Liver (tissue), 9 donors: ENCODE data around the gene UBR3. TPM values are rescaled to one million over a fixed set of nuclear protein-coding genes. Genes with fewer than 3 reads are reported as not detected.
"Not testable (repeated sequence)": the region's sequence is repeated elsewhere in the genome, so short reads cannot be mapped to it uniquely, and the experiment has no call there.

ENCODE experiments used
- DNase-seq: peaks from one replicate; pipeline ENCODE4 v3.0.0-alpha.2; 2017; ENCODE audit warnings: low spot score
- H3K27ac ChIP-seq, 2 donors: one replicate each; pipeline ENCODE4 v1.7.0; 2013; ENCODE audit warnings: inconsistent platforms in 2 of 2, low read length in 2 of 2, control low read depth in 1 of 2, low read depth in 1 of 2, mild to moderate bottlenecking in 1 of 2
- H3K27me3 ChIP-seq, 4 donors: one replicate each; pipeline versions ENCODE4 v1.6.1 to v1.7.0; 2013; ENCODE audit warnings: low read length in 3 of 4, inconsistent platforms in 1 of 4, mild to moderate bottlenecking in 1 of 4, moderate library complexity in 1 of 4; ENCODE audit not compliant: control insufficient read depth in 4 of 4, insufficient read depth in 4 of 4
- H3K36me3 ChIP-seq, 4 donors: one replicate each; pipeline versions ENCODE4 v1.6.1 to v1.7.0; 2013; ENCODE audit warnings: low read length in 3 of 4, mild to moderate bottlenecking in 3 of 4, low read depth in 1 of 4, moderate library complexity in 1 of 4; ENCODE audit not compliant: control insufficient read depth in 4 of 4, insufficient read depth in 3 of 4
- H3K4me1 ChIP-seq, 4 donors: one replicate each; pipeline versions ENCODE4 v1.6.1 to v1.7.0; 2013; ENCODE audit warnings: low read length in 3 of 4, mild to moderate bottlenecking in 3 of 4, moderate library complexity in 1 of 4; ENCODE audit not compliant: control insufficient read depth in 4 of 4, insufficient read depth in 4 of 4
- H3K4me3 ChIP-seq, 3 donors: one replicate each; pipeline versions ENCODE4 v1.6.1 to v1.7.0; 2013; ENCODE audit warnings: low read length in 3 of 3, control low read depth in 1 of 3, low read depth in 1 of 3, mild to moderate bottlenecking in 1 of 3
- H3K9ac ChIP-seq, 2 donors: one replicate each; pipeline ENCODE4 v1.7.0; 2013; ENCODE audit warnings: low read length in 2 of 2, mild to moderate bottlenecking in 2 of 2, moderate library complexity in 2 of 2, control low read depth in 1 of 2, low read depth in 1 of 2
- H3K9me3 ChIP-seq, 4 donors: one replicate each; pipeline versions ENCODE4 v1.6.1 to v1.7.0; 2013; ENCODE audit warnings: low read length in 3 of 4; ENCODE audit not compliant: control insufficient read depth in 4 of 4
- CTCF ChIP-seq: fragments of 150-350 bp; IDR thresholded peaks from 2 replicates; pipeline ENCODE4 v1.5.1; 2017; ENCODE audit warnings: improper control_type of control experiment, low read depth, low read length; ENCODE audit not compliant: missing input control
- EGR1 ChIP-seq, 2 donors: IDR thresholded peaks; 2 replicates each; pipeline ENCODE4 v1.6.1; 2016 to 2018; ENCODE audit warnings: antibody characterized with exemption in 2 of 2, low read depth in 2 of 2
- FOXA1 ChIP-seq: IDR thresholded peaks from 2 replicates; pipeline ENCODE4 v1.6.1; 2016; ENCODE audit warnings: antibody characterized with exemption
- FOXA2 ChIP-seq: IDR thresholded peaks from 2 replicates; pipeline ENCODE4 v1.6.1; 2016; ENCODE audit warnings: antibody characterized with exemption
- GABPA ChIP-seq, 2 donors: IDR thresholded peaks in 1 of 2; conservative IDR thresholded peaks in 1 of 2; 2 replicates each; pipeline ENCODE4 v1.6.1; 2016; ENCODE audit warnings: antibody characterized with exemption in 2 of 2, mild to moderate bottlenecking in 1 of 2, moderate library complexity in 1 of 2
- HNF4A ChIP-seq, 2 donors: conservative IDR thresholded peaks; 2 replicates each; pipeline ENCODE4 v1.6.1; 2016; ENCODE audit warnings: antibody characterized with exemption in 2 of 2, mild to moderate bottlenecking in 2 of 2
- HNF4G ChIP-seq: IDR thresholded peaks from 2 replicates; pipeline ENCODE4 v1.6.1; 2016; ENCODE audit warnings: antibody characterized with exemption
- JUND ChIP-seq, 2 donors: IDR thresholded peaks; 2 replicates each; pipeline ENCODE4 v1.6.1; 2016; ENCODE audit warnings: antibody characterized with exemption in 2 of 2
- NR2F2 ChIP-seq: IDR thresholded peaks from 2 replicates; pipeline ENCODE4 v1.6.1; 2016; ENCODE audit warnings: antibody characterized with exemption
- RAD21 ChIP-seq, 2 donors: IDR thresholded peaks; 2 replicates each; pipeline ENCODE4 v1.6.1; 2016; ENCODE audit warnings: antibody characterized with exemption in 2 of 2, mild to moderate bottlenecking in 2 of 2
- RXRA ChIP-seq, 2 donors: IDR thresholded peaks; 2 replicates each; pipeline ENCODE4 v1.6.1; 2017 to 2018; ENCODE audit warnings: antibody characterized with exemption in 2 of 2, mild to moderate bottlenecking in 1 of 2
- SP1 ChIP-seq: IDR thresholded peaks from 2 replicates; pipeline ENCODE4 v1.6.1; 2018; ENCODE audit warnings: antibody characterized with exemption, mild to moderate bottlenecking
- TAF1 ChIP-seq: conservative IDR thresholded peaks from 2 replicates; pipeline ENCODE4 v1.6.1; 2016; ENCODE audit warnings: antibody characterized with exemption, mild to moderate bottlenecking
- YY1 ChIP-seq: IDR thresholded peaks from 2 replicates; pipeline ENCODE4 v1.6.1; 2016; ENCODE audit warnings: antibody characterized with exemption, mild to moderate bottlenecking
- ZBTB33 ChIP-seq: IDR thresholded peaks from 2 replicates; pipeline ENCODE4 v1.6.1; 2016; ENCODE audit warnings: antibody characterized with exemption
- WGBS: extraction: QIAGEN DNeasy Blood & Tissue Kit; methylation state at CpG from one replicate; pipeline ENCODE4 v1.1.7; 2013; 5-methylcytosine and 5-hydroxymethylcytosine counted together
- polyA plus RNA-seq, 2 donors: library from polyadenylated mRNA; stranded (reverse) in 1 of 2; unstranded in 1 of 2; fragments of 200-250 nt in 1 of 2; fragments of >200 nt in 1 of 2; fragmentation: Nextera tagmentation in 1 of 2; extraction: Ambion mirVana in 1 of 2; gene quantifications; one replicate each; pipeline versions ENCODE4 v1.2.1 to v1.2.3, GENCODE V29; 2013 to 2015
- total RNA-seq, 2 donors: library from RNA; depleted of rRNA; stranded (reverse); fragments of >200 nt; gene quantifications; one replicate each; pipeline ENCODE4 v1.2.3, GENCODE V29; 2014
- TF ChIP-seq, protein P1 (sequence below): IDR thresholded peaks from 2 replicates; pipeline ENCODE4 v1.6.1; 2016; ENCODE audit warnings: antibody characterized with exemption, mild to moderate bottlenecking
- TF ChIP-seq, protein P2 (sequence below): IDR thresholded peaks from 2 replicates; pipeline ENCODE4 v1.6.1; 2016; ENCODE audit warnings: antibody characterized with exemption
- TF ChIP-seq, protein P3 (sequence below): IDR thresholded peaks from 2 replicates; pipeline ENCODE4 v1.6.1; 2016; ENCODE audit warnings: antibody characterized with exemption
- donor health status: healthy.
- donor health status: healthy.
- donor health status: healthy.
- donor health status: healthy.
- donor health status: healthy.

The UBR3 gene
- total and polyA plus RNA-seq, 4 donors = 8.5 to 69.4 (median 28.4) TPM

GRCh38 chr2:169897834-169898233 is 70.6 kb downstream of the UBR3 start:
- TF ChIP-seq FOXA2 (no peak), YY1 (no peak), HNF4A (conservative IDR thresholded peaks at IDR 0.05) (no peak), TAF1 (no peak), CTCF (no peak), SP1 (no peak), HNF4G (no peak), EGR1 (IDR thresholded peaks at IDR 0.05; ENCODE audit: low read depth in 2 of 2) (no peak), RXRA (IDR thresholded peaks at IDR 0.05) (no peak), JUND (IDR thresholded peaks at IDR 0.05) (no peak), NR2F2 (no peak), FOXA1 (no peak), RAD21 (IDR thresholded peaks at IDR 0.05) (no peak), GABPA (IDR thresholded peaks at IDR 0.05 in 1 of 2, conservative IDR thresholded peaks at IDR 0.05 in 1 of 2) (no peak), ZBTB33 (no peak)
- TF ChIP-seq, protein P1, sequence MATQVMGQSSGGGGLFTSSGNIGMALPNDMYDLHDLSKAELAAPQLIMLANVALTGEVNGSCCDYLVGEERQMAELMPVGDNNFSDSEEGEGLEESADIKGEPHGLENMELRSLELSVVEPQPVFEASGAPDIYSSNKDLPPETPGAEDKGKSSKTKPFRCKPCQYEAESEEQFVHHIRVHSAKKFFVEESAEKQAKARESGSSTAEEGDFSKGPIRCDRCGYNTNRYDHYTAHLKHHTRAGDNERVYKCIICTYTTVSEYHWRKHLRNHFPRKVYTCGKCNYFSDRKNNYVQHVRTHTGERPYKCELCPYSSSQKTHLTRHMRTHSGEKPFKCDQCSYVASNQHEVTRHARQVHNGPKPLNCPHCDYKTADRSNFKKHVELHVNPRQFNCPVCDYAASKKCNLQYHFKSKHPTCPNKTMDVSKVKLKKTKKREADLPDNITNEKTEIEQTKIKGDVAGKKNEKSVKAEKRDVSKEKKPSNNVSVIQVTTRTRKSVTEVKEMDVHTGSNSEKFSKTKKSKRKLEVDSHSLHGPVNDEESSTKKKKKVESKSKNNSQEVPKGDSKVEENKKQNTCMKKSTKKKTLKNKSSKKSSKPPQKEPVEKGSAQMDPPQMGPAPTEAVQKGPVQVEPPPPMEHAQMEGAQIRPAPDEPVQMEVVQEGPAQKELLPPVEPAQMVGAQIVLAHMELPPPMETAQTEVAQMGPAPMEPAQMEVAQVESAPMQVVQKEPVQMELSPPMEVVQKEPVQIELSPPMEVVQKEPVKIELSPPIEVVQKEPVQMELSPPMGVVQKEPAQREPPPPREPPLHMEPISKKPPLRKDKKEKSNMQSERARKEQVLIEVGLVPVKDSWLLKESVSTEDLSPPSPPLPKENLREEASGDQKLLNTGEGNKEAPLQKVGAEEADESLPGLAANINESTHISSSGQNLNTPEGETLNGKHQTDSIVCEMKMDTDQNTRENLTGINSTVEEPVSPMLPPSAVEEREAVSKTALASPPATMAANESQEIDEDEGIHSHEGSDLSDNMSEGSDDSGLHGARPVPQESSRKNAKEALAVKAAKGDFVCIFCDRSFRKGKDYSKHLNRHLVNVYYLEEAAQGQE = no peak
- TF ChIP-seq, protein P2, sequence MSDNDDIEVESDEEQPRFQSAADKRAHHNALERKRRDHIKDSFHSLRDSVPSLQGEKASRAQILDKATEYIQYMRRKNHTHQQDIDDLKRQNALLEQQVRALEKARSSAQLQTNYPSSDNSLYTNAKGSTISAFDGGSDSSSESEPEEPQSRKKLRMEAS = no peak
- TF ChIP-seq, protein P3, sequence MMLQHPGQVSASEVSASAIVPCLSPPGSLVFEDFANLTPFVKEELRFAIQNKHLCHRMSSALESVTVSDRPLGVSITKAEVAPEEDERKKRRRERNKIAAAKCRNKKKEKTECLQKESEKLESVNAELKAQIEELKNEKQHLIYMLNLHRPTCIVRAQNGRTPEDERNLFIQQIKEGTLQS = no peak
- Histone ChIP-seq H3K27me3 (no peaks in the 10 kb centered on the region), H3K36me3 (peaks cover 0 to 12% (median 8%) of the 10 kb centered on the region in 4 donors), H3K27ac (no peak overlapping the region), H3K9me3 (no peaks in the 10 kb centered on the region), H3K4me3 (no peak overlapping the region), H3K4me1 (no peaks in the 10 kb centered on the region), H3K9ac (no peak overlapping the region)
- DNase-seq = no peak

DNA sequence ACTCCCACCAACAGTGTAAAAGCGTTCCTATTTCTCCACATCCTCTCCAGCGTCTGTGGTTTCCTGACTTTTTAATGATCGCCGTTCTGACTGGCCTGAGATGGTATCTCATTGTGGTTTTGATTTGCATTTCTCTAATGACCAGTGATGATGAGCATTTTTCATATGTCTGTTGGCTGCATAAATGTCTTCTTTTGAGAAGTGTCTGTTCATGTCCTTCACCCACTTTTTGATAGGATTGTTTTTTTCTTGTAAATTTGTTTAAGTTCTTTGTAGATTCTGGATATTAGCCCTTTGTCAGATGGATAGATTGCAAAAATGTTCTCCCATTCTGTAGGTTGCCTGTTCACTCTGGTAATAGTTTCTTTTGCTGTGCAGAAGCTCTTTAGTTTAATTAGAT is 72.8 kb downstream of the UBR3 start:
- not testable (repeated sequence) for H3K9ac ChIP-seq, H3K9me3 ChIP-seq, H3K4me3 ChIP-seq, H3K27me3 ChIP-seq, H3K4me1 ChIP-seq, DNase-seq, H3K27ac ChIP-seq
- WGBS = 89% methylated on average over 4 of the region's 4 CpGs
- peaks cover 2 to 11% (median 6%) of the 10 kb centered on the region in 4 donors for H3K36me3 ChIP-seq
